ENCODE results near the gene ABHD16A.
A peak's percentile ranks its signal among the peaks of the same experiment; 100 is the strongest.

ABHD16A gene

GRCh38 chr6:31702819-31703716 is at the start of gene ABHD16A:
TSS of gene ABHD16A (minus strand) at chr6:31703324. CDS start at chr6:31703281, 43 bp downstream.
- FAIRE-seq: peak; percentile 90

- no peak for FAIRE-seq
These were observed 49.7 kb upstream of the ABHD16A start for GRCh38 chr6:31752739-31753319.

- FAIRE-seq: no peak
These were observed 47.4 kb upstream of the ABHD16A start for GRCh38 chr6:31750411-31751022.

GRCh38 chr6:31749301-31750036 is 46.3 kb upstream of the ABHD16A start:
- no peak for FAIRE-seq

GRCh38 chr6:31744422-31744821 is 41.3 kb upstream of the ABHD16A start:
- no peak for FAIRE-seq

GRCh38 chr6:31742894-31743293 is 39.8 kb upstream of the ABHD16A start:
- FAIRE-seq: no peak

GRCh38 chr6:31741815-31742214 is 38.7 kb upstream of the ABHD16A start:
- no peak for FAIRE-seq

- FAIRE-seq: no peak
These were observed 37.5 kb upstream of the ABHD16A start for GRCh38 chr6:31740397-31741223.

- no peak for FAIRE-seq
These were observed 36.7 kb upstream of the ABHD16A start, which contains the start of gene MSH5 for GRCh38 chr6:31739639-31740396. TSS of gene MSH5 (plus strand) at chr6:31740005. CDS start at chr6:31740467, 462 bp downstream.

GRCh38 chr6:31737991-31738979 is 35.2 kb upstream of the ABHD16A start:
- no peak for FAIRE-seq

GRCh38 chr6:31737315-31737990 is 34.3 kb upstream of the ABHD16A start:
- no peak for FAIRE-seq

- no peak for FAIRE-seq
These were observed 33.7 kb upstream of the ABHD16A start for GRCh38 chr6:31736768-31737314.

GRCh38 chr6:31736021-31736767 is 33.1 kb upstream of the ABHD16A start, which contains the start of gene CLIC1:
TSS of gene CLIC1 (minus strand) at chr6:31736530. CDS start at chr6:31736300, 230 bp downstream.
- no peak for FAIRE-seq

- FAIRE-seq: no peak
These were observed 31.8 kb upstream of the ABHD16A start for GRCh38 chr6:31734821-31735406.

GRCh38 chr6:31734247-31734820 is 31.2 kb upstream of the ABHD16A start:
- FAIRE-seq: no peak

- FAIRE-seq: no peak
These were observed 30.6 kb upstream of the ABHD16A start for GRCh38 chr6:31733734-31734133.

- FAIRE-seq: no peak
These were observed 28.9 kb upstream of the ABHD16A start for GRCh38 chr6:31732029-31732428.

All from islet of Langerhans (tissue), 1 donor.